Fibroblast of pulmonary artery (primary cell): Measurements from ENCODE around the gene CSTPP1.

Source experiments
- DNase-seq: peaks from one replicate; pipeline ENCODE4 v3.0.0-alpha.2; 2010; ENCODE audit warnings: low read depth
- H3K4me3 ChIP-seq: replicated peaks from 2 replicates; pipeline ENCODE4 v1.5.1; 2011; ENCODE audit warnings: low read depth, mild to moderate bottlenecking, control low read depth, low read length, moderate library complexity
- CTCF ChIP-seq: IDR thresholded peaks from 2 replicates; pipeline ENCODE4 v1.5.1; 2011; ENCODE audit warnings: mild to moderate bottlenecking, control low read depth, low read length, inconsistent platforms; ENCODE audit errors: missing control alignments

The CSTPP1 gene

GRCh38 chr11:46912526-46913150 is 23.9 kb upstream of the CSTPP1 start:
- TF ChIP-seq CTCF, result no peak
- DNase-seq, result no peak
- H3K4me3 ChIP-seq, result no peak overlapping the region

GRCh38 chr11:46913484-46913883 is 23.1 kb upstream of the CSTPP1 start:
- TF ChIP-seq CTCF, result no peak
- no peak overlapping the region for H3K4me3 ChIP-seq
- DNase-seq, result no peak

GRCh38 chr11:46914363-46914762 is 22.2 kb upstream of the CSTPP1 start:
- no peak overlapping the region for H3K4me3 ChIP-seq
- no peak for TF ChIP-seq CTCF
- DNase-seq, result no peak

GRCh38 chr11:46914910-46915309 is 21.7 kb upstream of the CSTPP1 start:
- no peak for DNase-seq
- H3K4me3 ChIP-seq, result no peak overlapping the region
- TF ChIP-seq CTCF, result no peak

- peak; percentile 80 for DNase-seq
- TF ChIP-seq CTCF, result peak; percentile 34
These were observed 20.1 kb upstream of the CSTPP1 start for GRCh38 chr11:46916286-46917108.

GRCh38 chr11:46917109-46917761 is 19.3 kb upstream of the CSTPP1 start:
- H3K4me3 ChIP-seq, result peak overlapping the region; percentile 55
- DNase-seq, result no peak
- no peak for TF ChIP-seq CTCF

More at GRCh38 chr11:46916286-46917108, 20.1 kb upstream of the CSTPP1 start:
- H3K4me3 ChIP-seq, result peak overlapping the region; percentile 55
